Activated CD4-positive, CD25-positive, alpha-beta regulatory T cell (primary cell): Measurements from ENCODE around the gene PITX2.

Source experiments
- DNase-seq, 4 experiments: peaks; one replicate each; lab custom pipeline; 2025; lab: John Stamatoyannopoulos, UW

The PITX2 gene

DNA sequence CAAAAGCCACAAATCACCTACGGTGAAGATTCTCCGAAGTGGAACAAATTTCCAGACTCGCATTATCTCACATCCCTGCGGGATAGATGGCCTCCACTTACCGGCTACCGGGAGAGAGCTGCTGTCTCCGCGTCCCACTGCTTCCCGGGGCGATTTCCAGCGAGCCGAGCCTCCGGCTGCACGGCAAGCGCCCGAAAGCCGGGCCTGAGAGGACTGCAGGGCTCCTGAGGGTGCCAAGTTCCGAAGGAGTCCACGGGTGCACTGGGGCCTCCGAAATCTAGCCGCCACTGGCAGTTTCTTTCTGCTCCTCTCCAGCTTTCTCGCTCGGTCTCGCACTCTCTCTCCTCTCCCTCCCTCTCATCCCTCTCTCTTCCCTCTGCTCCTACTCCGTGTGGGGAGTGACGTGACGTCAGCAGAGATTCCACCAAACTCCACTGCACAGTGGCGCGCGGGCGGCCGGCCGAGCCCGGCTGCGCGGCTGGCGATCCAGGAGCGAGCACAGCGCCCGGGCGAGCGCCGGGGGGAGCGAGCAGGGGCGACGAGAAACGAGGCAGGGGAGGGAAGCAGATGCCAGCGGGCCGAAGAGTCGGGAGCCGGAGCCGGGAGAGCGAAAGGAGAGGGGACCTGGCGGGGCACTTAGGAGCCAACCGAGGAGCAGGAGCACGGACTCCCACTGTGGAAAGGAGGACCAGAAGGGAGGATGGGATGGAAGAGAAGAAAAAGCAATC lies 14.0 kb upstream of the PITX2 start:
- DNase-seq: no peak

GRCh38 chr4:110636171-110636679 lies 13.3 kb upstream of the PITX2 start:
- DNase-seq: no peak

DNA sequence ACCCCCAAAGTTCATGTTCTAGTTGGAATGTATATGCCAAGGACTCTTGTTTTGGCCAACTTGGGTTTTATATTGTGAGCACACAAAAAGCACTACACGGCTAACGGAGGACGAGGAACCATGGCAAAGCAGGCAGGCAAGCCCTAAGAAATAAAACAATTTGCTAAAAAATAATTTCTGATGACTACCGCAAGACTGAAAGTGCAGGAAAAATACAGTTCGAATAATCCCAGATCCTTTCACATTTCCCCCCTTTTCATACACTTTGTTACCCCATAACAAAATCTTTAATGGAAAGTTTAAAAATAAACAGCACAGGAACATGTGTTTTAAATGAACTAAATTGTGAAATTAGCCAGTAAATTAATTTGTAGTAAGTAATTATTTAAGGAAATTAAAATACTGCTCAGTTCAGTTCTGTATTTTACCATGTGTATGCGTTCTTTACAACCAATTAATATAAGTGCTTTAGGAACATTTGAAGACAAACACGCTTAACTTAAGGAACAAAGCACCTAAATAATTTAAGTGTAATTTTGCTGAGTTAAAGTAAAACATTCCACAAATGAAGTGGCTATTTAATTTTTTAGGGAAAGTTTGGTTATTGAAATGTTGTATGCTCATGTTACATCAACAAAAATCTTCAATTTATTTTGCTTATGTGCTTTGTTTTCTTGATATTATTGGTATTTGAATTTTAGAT lies 12.4 kb upstream of the PITX2 start:
- no peak for DNase-seq

- no peak for DNase-seq
Observed at GRCh38 chr4:110634350-110635162, 11.7 kb upstream of the PITX2 start.

DNA sequence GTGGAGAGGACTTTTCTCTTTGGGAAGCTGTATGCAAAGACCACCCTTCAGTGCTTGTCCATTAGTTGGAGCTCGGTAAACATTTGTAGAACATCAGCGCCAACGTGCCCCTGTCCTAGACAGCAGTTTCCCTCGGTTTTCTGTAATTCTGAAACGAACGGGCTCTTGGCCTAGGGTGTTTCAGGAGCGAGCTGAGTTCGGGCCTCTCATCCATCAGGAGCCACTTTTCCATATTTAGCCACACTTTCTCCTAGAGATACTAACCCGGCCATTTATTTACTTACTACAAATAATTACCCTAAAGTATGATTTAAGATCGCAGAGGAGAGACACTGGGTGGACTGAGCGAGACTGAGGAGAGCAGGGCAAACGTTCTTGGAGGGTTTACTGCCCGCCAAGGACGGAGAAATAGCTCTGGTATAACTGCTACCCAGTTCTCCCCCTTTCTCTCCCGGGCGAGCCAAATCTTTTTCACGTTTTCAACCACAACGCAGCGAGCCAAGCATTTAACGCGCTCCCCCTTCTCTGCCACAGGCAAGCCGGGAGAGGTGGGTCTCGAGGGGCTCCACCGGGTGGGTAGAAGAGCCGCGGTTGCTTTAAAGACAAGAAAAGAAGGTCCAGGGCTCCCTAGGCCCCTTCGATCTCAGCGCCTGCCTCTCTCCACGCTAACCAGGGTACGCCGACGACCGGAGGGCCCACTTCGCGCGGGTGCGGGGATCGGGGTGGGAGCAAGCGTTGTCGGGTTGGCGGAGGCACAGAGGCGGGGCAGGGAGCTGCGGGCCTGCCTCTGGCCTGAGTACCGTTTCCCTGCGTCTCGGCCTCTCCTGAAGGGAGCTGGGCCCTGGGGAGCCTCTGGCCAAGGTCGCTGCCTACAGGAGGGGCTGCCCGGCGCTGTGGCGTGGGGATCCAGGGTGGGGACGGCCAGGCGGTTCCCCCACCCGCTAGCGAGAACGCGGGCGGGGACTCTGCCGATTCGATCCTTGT lies 10.8 kb upstream of the PITX2 start:
- DNase-seq: no peak

GRCh38 chr4:110632506-110633357 lies 9.9 kb upstream of the PITX2 start:
- DNase-seq: no peak

DNA sequence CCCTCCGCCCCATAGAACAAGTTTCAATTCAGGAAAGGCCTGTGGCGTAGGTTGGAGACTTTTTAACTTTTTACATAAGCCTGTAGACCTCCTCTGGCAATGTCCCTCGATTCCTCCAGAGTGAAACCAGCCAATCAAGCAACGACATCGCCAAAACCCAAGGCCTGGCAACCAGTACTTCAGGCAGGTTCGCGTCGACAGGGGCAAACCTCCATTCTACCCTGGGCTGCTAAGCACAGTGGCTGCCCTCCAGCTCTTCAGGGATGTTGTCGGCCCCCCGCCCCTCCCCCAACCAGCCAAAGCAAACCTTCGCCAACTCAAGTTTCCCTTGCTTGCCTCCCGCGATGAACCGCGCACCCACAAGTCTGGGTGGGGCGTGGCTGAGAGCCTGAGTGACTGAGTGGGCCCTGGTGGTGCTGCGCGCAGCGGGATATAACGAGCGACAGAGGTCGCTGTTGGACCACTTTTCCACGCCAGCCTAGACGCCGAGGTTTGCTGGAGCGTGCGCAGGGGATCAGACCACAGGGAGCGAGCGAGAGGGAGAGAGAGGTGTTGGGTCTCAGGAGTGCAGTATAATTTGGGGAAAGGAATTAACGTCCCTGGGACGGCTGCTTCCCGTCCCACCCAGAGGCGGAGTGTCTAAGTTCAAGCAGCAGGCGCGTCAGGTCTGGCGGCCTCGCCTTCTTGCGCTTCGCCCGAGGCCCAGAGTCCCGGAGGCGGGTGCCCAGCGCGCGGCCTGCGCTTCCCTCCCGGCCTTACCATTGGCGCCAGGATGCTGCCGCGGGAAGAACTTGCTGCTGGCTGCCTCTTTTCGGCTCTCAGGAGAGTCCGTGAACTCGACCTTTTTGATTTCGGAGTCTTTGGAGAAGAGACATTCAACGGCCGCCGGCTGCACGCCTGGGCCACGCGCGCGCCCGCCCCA lies 9.0 kb upstream of the PITX2 start:
- no peak for DNase-seq

- no peak for DNase-seq
Observed at GRCh38 chr4:110630688-110631402, 8.0 kb upstream of the PITX2 start.

GRCh38 chr4:110629780-110630687 lies 7.2 kb upstream of the PITX2 start:
- DNase-seq: no peak

- DNase-seq: no peak
Observed at GRCh38 chr4:110629214-110629754, 6.4 kb upstream of the PITX2 start.

- no peak for DNase-seq
Observed at GRCh38 chr4:110628663-110629213, 5.9 kb upstream of the PITX2 start.

DNA sequence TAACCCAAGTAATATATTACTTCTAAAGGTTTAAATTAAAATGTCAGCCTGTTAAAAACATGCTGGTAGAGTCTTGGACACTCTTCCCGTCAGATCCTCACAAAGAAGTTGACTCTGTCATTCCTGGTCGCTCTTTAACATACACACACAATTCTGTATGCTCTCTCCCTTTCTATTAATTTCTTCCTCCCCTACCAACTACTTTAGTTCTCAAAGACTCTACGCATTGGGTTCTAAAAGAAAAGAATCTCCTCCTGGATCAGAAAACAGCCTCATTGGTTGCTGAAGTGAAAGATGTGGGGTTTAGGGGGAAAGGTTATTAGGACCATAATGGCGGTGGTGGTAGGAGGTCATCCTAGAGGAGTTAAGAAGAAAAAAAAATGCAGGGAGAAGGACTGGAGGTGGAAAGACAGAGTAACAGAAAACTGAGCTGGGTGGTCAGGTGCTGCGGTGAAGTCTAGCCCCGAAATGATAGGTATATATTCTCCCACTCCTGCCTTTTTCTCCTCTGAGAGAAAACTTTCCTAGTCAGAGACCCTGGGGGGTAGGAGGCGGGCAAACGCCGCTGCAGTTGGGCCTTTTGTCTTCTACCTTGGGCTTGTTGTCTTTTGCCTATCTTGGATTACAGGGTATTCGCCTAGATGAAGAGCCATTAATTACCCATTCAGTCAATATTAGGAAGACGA lies 5.2 kb upstream of the PITX2 start:
- DNase-seq: no peak

GRCh38 chr4:110626532-110627153 lies 3.8 kb upstream of the PITX2 start:
- DNase-seq: no peak

DNA sequence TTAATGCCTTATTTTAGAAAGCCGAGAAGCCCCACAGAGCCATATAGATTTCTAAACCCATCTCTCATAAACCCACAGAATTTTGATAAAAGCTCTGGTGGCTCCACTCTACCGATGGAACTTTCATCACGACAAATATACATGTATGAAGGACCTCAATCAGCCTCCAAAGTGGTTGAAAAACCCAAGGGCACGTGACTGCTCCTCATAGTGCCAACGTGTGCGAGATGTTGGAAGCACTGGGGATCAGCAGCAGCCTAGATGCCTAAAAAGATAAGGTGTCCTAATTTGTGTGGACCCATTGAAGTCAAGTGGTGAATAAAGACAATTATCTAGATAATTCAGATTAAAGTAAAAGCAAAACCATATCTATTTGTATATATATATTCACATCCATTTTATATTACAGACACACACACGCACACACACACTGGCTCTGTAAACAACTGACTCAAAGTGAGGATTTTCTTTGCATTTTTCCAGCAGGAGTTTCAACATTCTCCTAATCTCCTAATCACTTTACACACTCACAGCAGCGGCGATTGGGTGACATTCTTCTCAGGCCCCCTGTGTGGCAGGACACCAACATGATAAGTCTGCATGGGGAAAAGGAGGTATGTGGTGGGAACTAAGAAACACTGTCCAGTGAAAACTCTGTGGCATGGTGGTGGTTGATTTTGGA lies 2.8 kb upstream of the PITX2 start:
- DNase-seq: no peak

GRCh38 chr4:110624904-110625494 lies 2.1 kb upstream of the PITX2 start:
- no peak for DNase-seq
